NCI-H2081 treated with DMSO at 0.1 percent for 48 hours (cell line): ENCODE measurements around the gene TMEM132E.

Experiments
- DNase-seq: peaks from one replicate; lab custom pipeline; 2025; lab: John Stamatoyannopoulos, UW

Gene TMEM132E

DNA sequence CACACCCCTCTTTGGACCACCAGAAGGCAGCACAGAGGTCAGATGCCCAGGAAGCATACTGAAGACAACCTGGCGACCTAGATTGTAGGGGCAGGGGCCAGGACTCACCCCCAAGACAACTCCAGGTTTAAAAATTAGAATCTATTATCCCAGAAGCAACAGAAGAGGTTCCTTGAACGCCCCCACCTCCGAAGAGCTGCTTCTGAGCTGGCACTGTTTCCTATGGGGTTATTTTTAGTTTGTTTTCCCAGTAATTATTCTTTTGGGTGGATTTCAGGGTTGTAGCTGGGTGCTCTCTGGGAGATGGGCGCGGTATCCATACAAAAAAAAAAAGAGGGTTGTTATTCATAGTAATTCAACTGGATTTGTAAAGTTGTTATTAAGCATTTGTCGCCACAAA is 10.4 kb upstream of the TMEM132E start:
- no peak for DNase-seq

DNA sequence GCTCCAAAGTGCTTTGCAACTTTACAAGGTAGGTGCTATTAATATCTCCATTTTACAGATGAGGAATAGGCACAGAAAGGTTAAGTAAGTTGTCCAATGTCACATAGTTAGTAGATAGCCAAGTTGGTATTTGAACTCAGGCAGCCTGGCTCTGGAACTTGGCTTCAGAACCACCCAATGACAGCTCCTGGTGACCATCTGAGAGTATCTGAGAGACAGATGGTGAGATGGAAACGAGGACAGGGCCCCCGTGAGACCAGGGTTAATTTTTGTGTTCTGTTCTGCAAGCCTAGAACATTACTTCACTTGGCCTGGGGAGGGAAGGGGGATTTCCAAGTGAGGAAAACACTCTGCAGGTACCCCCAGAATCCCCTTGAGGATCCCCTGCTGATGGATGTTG is 9.8 kb upstream of the TMEM132E start:
- no peak for DNase-seq

DNA sequence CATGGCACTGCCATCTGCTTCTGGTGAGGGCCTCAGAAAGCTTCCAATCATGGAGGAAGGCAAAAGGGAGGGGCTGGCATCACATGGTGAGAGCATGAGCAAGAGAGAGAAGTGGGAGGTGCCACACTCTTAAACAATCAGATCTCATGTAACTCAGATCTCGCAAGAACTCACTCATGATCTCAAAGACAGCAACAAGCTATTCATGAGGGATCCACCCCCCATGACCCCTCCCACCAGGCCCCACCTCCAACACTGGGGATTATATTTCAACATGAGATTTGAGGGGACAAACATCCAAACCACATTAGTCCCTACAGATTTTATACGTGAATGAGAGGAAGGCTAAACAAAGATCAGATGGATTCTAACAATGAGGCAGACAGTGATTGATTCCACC is 8.9 kb upstream of the TMEM132E start:
- DNase-seq = no peak

DNA sequence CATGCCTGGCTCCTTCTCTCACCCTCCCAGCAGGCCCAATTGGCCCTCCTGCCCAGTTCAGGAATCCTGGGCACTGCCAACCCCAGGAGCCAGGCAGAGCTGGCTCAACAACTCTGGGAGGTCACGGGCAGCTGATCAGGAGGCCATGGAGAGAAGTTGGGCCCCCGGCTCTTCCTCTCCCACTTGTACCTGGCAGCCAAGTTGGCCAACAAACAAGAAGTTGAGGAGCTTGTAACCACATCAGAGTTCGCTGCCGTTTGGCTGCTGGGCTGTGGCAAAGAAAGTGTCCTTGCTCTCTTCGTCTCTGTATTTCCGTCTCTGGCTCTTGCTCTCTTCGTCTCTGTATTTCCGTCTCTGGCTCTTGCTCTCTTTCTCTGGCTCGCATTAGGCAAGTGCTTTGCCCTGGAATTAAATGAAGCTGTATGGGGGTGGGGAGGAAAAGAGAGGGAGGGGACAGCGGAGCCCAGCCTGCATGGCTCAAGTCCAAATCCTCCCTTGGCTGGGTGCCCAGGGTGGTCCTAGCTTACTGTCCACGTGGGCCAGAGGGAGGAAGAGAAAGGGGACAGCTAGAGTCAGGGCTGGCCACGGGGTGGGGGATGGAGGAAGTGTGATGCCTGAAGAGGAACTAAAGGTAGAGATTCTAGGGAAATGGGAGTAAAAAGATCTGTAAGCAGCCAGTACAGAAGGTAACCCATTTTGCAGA is 7.8 kb upstream of the TMEM132E start:
- DNase-seq = no peak

DNA sequence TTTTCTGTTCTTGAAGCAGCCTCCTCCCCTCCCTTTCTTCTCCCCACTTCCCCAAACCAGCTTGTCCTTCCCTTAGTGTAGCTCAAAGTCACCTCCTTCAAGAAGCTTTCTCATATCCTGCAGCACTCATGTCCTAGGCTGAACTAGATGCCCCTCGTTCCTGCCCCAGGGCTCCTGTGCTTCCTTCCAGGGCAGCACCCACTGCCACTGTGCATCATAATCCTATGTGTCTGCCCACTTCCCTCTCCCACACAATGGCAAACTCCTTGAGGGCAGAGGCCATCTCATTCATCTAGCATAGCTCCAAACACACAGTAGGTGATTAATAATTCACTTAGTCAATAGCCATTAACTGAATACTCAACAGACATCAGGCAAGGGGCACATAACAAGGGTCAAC is 6.9 kb upstream of the TMEM132E start:
- DNase-seq = no peak

DNA sequence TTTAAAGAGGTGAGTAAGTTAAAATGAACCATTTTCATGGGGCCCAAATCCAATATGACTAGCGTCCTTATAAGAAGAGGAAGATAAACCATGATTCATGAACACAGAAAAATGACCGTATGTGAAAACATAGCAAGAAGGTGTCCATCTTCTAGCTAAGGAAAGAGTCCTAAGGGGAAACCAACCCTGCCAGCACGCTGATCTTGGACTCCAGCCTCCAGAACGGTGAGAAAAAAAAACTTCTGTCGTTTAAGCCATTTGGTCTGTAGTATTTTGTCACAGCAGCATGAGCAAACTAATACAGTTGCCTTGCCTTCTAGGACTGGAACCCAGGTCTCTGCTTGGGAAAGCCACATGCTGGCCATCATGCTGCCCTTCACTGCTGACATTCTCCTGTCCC is 4.2 kb upstream of the TMEM132E start:
- no peak for DNase-seq

DNA sequence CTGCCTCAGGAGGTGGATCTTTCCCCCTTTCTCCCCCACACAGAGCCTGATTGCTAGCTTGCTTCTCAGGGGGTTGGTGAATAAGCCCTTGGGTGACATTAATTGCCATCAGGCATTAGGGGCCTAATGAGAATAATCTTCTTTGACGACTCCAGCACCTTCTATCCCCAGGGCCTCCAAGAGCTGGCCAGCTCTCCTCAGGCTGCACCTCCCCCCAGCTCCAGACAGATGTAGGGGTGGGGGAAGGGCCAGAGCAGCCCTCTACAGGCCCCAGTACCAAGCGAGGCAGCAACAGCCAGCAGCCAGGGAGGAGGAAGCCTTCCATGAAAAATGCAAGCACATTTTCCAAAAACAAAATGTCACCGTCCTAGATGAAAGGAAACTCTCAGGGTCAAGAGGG is 1.4 kb upstream of the TMEM132E start:
- DNase-seq = no peak

DNA sequence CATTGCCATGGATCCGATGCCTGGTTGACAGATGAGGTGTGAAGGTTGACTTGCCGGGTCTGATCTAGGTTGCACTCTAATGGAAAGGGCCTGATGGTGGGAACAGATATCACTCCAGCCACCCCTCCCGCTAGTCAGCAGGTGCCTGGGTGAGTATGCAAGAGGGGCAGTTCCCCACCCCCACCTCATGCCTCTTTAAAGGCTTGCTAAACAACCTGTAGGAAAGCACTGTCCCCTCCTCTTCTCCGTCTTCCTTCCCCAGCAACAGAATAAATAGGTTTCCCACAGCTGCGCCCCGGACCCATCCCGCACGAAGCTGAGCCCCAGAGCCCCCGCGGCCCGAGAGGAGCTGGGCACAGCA is 746 bp upstream of the TMEM132E start:
- DNase-seq = no peak

DNA sequence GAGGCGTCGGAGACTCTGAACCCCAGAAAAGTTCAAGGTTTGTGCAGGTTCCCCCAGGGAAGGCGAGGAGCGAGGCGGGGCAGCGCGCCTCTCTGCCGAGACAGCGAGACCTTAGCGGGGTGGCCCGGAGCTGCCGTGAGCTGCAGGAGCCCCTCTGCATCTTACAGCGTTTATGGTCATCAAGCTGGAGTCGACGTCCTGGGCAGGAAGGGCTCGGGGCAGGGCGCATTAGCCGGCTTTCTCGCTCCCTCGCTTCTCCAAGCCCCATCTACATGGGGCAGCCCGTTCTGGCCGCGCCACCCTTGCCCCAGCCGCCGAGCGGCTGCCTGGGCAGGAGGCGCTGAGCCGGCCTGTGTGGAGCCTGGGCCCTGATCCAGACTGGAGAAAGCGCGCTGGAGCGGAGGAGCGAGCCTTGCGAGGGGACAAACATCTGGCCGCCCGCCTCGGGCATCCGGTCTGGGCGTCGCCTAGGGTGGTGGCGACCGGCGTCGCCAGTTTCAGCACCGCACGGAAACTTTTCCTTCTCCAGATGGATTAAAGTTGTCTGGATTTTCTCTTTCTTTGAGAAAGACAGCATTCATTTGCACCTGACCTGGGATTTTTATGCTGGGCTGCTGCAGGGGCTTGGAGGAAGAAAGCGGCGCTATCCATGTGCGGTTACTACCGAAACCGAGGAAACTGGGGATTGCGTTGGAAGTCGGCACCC is 750 bp downstream of the TMEM132E start:
- DNase-seq = no peak

DNA sequence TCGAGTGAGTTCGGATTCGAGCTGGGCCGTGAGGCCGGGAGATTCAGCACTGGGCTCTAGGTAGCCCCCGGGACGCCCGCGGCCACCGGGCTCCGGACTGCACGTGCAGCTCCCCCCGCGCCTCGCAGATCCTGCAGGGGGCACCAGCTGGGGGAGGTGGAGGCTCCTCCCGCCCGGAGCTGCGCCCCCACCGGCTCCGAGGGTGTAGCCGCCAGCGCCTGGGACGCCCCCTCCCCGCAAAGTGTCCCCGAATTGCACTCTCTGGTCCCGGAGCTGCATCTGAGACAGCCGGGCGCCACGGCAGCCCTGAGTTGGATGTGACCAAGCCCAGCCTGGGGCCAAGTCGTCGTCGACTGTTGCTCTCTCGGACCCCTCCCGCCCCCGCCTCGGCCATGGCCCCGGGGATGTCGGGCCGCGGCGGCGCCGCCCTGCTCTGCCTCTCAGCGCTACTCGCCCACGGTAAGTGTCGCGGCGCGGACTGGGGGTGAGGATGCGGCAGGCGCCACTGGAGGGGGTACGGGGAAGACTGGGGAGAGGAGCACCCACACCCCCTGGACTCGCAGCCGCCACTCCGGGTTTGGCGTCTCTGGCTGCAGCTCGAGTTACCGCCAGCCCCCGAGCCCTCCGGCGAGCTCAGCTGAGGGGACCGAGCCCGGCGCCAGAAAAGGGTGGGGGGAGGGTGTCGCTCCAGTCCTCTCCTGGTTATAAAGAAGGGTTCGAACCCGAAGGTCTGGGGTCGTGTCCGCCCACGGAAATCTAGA is 1.5 kb downstream of the TMEM132E start:
- no peak for DNase-seq

DNA sequence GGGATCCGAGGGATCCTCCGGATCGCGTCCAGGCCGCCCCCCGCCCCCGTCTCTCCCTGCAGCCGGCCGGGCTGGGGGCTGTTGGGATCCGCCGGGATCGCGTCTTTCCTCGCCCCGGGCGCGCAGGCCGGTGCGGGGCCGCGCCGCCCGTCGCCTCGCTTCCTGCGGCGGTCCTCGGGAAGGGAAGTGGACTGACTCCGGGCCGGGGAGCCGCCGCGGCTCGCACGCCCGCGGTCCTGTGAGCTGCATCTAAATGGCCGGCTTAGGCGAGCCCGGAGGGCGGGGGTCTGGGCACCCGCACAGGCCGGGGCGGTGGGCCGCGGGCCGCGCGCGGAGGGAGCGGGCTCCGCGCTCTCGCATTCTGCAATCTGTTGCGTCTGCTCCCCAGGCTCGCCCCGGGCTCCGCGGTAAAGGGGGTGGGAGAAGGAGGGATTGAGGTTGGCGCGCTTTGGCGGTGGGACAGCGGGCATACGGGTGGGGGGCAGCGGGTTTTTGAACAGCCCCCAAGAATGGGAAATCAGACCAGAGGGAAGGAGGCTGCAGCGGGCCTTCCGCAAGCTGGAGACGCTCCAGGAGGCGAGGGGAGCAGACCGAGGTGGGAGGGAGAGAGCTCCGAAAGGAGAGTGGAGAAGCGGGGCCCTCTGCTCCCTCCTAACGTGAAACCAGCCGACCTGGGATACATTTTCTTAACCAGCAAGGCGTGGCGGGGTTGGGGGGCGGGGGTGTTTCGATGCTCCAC is 2.2 kb downstream of the TMEM132E start:
- no peak for DNase-seq

DNA sequence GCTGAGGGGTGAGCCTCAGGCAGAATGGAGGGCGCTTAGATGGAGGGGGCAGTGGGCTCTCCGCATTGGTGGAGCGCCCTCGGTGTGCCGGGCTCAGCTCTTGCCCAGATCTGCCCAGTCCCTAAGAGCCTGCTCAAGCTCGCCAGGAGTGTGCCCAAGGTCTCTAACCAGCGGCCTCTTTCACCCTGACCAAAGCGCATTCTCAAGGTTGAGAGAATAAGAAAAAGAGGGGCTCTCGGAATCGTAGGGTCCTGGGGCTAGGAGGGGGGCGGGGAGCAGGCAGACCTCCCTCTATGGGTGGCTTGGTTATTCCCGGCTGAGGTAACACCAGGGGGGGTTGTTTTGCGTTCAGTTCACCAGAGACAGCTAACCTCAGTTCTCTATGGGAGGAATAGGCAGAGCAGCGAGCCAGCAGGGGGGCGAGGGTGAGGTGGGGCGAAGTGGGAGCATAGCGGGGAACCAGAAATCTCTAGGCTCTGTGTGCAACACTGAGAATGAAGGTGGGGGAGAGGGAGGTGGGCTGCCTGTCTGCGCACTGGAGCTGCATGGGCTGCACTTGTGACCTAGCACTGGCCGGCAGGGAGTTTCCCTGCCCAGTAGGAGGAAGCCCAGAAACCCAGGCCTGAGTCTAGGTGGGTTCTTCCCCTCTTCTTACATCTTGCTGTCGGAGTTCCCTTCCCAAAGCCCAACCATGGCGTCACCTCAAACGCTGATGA is 3.0 kb downstream of the TMEM132E start:
- DNase-seq = no peak

DNA sequence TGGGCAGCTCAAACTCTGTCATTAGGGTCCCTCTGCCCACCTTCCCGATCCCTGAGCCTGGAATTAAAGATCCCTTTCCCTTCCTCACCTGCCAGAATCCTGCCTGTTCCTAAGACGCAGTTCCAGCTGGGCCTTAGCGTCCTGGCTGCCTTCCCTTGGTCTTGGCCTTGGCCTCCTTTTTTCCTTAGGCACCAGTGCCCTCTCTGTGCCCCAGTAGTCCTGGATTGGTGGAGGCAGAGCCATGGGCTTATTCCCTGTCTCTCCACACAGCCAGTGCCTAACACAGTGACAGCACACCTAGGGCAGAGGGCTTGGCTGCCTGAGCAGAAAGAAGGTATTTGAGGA is 3.5 kb downstream of the TMEM132E start:
- no peak for DNase-seq

DNA sequence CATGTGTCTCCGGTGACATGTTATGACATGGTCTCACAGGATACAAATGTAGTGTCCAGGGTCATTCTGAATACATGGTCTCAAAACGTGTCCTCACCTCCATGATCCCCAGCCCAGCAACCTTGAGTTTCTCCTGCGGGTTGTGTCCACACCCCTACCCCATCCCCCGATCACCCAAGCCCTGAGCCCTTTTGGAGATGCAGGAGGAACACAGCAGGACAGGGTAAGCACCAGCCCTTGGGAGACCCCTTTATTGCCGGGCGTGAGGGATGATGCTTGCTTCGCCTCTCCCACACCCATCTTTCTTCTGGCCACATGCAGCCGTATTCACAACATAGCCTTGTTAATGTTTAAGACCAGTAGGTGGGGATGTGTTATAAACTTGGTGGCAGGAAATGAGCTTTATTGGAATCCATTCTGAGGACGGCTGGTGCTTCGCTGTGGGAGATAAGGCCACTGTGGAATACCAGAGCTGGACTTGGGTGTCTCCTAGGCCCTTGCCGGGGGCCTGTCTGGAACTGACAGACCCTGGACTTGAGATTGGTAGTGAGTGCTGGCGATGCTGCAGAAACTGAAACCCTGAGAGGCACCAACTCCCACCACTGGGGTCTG is 5.5 kb downstream of the TMEM132E start:
- no peak for DNase-seq

DNA sequence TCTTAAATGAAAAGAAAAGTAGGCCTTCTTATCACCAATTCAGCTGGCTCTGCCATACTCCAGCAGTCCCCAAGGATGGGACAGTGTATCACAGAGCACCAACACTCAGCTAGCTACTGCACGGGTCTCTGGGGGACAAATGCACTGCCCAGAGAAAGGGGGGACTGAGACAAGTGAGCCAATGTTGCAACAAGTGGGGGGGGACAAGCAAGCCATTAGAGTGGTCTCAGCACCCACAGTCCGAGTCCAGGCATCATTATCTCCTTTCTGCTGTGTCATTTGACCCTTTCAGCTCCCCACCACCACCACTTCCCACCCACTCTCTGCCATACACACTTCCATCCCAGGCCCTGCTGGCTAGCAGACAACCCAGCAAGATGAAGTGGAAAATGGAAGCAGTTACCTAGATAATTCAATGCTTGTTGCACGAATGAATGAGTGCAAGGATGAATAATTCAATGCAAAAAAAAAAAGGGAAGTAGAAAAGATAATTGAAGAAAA is 7.0 kb downstream of the TMEM132E start:
- no peak for DNase-seq

DNA sequence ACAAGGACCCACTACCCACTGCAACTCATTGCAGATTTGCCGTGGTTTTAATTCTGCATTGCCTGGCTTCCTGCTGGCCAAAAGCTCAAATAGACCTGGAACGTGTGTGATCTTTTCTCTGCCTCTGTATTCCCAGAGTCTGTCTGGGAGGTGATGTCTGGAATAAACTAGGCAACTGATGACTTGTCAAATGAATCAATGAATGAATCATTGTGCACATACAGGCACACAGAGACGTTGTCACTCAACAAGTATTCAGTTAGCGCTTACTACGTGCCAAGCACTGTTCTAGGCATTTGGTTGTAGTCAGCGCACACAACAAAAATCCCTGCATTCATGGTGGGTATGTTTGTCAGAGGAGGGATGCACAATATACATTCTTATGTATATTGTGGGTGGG is 8.9 kb downstream of the TMEM132E start:
- DNase-seq = no peak

DNA sequence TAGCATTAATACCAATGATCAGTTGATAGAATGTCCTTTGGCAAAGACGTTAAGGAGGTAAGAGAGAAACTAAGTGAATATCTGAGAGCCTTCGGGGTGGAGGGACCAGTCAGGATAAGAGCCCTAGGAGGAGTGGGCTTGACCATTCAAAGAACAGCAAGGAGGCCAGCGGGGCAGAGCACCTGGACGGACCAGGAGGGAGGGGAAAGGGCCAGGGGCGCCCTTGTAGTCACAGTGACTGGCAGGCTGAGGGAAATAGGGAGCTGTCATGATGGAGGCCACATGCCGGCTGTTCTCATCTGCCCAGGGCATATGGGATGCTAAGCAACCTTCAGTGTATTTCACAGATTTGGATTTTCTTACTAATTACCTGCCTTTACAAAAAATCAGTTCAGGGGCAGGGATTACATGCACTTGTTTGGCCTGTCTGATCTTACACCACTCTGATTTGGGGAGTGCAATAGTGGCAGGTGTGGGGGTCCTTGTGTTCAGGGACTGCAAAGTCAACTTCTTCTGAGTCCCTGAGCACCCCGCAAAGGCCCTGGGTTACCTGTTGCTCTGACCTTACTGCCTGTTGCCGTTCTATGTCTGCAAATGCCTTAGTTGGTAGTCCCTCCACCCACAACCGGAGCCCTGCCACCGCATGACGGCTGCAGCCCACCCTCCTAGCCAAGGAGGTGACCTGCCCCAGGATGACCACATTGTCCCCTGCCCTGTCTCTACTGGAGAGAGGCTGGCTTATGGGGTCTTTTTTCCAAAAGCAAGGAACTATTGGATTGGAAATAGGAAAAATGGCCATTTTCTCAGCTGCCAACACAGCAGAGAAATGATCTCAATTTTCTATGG is 10.0 kb downstream of the TMEM132E start:
- no peak for DNase-seq

DNA sequence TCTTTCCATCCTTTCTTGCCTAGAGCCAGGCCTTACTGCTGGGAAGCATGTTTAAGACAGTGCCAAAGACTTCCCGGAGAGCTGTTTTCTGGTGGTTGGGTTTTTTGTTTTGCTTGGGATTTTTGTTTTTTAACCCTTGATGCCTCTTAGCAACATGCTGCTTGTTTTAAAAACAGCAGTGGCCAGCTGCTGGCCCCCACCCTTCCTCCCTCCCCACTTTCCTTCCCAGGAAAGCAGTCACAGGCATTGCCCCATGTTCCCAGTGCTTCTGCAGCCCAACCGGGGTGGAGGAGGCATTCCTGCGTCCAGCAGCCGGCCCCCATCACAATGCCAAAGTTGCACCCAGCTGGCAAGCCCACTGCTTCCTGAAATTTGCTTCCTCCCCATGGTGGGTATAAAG is 12.6 kb downstream of the TMEM132E start:
- DNase-seq = no peak

DNA sequence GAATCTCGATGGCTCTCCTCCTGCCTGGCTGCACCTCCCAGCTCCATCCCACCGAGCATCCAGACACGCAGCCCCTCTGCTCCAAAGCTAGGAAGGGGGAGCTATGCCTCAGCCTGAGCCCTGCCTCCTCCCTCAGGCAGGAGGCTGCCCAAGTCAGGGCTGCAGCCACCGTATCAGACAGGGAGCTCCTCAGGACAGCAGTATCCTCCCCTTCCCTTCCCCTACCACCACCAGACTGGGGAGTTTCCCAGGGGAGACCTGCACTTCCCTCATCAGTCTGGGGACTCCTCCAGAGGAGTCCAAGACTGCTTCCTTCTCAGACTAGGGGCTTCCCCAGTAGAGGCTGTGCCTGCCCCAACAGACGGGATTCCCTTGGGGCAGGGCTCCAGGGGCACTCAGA is 17.5 kb downstream of the TMEM132E start:
- DNase-seq = no peak

DNA sequence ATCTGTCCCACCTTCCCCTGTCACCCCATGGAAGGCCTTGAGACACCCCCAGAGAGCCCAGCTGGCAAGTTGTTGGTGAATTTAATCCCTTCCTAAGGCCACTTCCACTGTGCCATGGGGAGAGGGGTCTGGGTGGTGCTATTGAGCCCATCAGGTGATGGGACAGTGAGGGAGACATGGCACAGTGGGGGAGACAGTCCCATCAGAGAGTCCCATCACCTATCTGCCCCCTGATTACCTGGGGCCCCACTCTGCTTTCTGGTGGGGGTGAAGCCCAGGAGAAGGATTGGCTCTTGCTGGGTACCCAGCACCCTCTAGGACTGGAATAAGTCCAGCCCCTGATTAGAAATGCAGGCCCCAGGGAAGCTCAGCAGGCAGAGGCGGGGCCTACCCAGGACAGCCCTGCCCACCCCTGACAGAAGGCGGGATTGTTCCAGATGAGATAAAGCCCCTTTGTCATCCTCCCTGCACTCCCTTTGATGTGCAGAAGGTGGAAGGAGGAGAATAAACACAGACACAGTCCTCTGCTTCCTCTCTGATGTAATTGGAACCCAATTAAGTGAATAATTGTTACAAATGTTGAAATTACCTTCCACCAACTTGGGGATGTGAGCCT is 18.9 kb downstream of the TMEM132E start:
- DNase-seq = no peak
